RWPE1 (cell line): ENCODE measurements around the gene DMD.
A peak's percentile ranks its signal among the peaks of the same experiment; 100 is the strongest.

ENCODE experiments used
- CTCF ChIA-PET: fragments of 350-600 bp; sonication (Branson Sonifier 250); formaldehyde crosslinking; extraction: SDS; loops from one replicate; lab custom pipeline; 2021; lab: Yijun Ruan, JAX
- POLR2A ChIA-PET: fragments of 400-600 bp; formaldehyde crosslinking; extraction: SDS; loops from one replicate; lab custom pipeline; 2020; ENCODE audit warnings: antibody characterized with exemption; ENCODE audit not compliant: low non-redundant PET; lab: Yijun Ruan, JAX
- DNase-seq: peaks from one replicate; pipeline ENCODE4 v3.0.0; 2012; ENCODE audit warnings: low spot score
- H3K27ac ChIP-seq: fragments of 450-650 bp; 2 replicates; pipeline ENCODE4 v1.5.1; 2017
- TF ChIP-seq, protein P1 (sequence below): fragments of 450-650 bp; conservative IDR thresholded peaks from 2 replicates; pipeline ENCODE4 v1.5.1; 2017; ENCODE audit warnings: low read depth, mild to moderate bottlenecking

Gene DMD

DNA sequence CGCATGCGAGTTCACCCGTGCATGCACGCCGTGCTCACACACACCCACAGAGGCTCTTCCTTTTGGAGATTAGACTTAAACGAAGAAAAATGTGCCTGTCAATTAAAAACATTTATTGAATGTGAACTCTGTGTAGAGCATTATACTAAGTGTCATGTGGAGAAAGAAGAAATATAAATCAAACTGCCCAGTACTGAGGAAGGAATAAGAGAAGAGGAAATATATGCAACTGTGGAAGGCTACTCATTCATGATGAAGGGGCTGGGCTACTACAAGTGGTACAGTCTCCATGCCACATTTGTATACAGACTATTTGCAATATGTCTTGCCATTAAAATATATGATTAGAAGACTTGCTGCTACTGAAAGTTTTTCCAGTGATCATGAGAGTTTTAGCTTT is 714.7 kb downstream of the DMD start:
- no peak for DNase-seq
- ChIA-PET POLR2A (no interaction called here), CTCF (no interaction called here)
- no peak overlapping the region for H3K27ac ChIP-seq
- TF ChIP-seq, protein P1, sequence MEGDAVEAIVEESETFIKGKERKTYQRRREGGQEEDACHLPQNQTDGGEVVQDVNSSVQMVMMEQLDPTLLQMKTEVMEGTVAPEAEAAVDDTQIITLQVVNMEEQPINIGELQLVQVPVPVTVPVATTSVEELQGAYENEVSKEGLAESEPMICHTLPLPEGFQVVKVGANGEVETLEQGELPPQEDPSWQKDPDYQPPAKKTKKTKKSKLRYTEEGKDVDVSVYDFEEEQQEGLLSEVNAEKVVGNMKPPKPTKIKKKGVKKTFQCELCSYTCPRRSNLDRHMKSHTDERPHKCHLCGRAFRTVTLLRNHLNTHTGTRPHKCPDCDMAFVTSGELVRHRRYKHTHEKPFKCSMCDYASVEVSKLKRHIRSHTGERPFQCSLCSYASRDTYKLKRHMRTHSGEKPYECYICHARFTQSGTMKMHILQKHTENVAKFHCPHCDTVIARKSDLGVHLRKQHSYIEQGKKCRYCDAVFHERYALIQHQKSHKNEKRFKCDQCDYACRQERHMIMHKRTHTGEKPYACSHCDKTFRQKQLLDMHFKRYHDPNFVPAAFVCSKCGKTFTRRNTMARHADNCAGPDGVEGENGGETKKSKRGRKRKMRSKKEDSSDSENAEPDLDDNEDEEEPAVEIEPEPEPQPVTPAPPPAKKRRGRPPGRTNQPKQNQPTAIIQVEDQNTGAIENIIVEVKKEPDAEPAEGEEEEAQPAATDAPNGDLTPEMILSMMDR = no peak

DNA sequence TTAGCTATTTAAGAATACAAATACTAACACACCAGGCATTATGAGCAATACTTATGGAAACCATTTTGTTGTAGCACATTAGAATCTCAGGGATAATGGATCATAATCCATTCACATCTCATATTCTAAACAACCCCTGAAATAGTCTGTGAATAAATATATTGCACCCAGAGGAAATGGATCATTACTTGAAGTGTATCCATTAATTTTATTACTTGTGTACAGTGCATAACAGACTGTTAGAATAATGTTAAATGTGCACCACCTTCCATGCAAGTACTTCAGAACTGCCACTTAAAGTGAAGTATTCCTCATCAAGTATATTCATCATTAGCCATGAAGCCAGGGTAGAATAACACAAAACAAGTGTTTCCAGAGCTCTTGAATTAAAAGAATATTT is 715.5 kb downstream of the DMD start:
- CTCF ChIA-PET = no interaction called here
- TF ChIP-seq, protein P1 = no peak
- no peak overlapping the region for H3K27ac ChIP-seq
- POLR2A ChIA-PET = no interaction called here
- DNase-seq = no peak

DNA sequence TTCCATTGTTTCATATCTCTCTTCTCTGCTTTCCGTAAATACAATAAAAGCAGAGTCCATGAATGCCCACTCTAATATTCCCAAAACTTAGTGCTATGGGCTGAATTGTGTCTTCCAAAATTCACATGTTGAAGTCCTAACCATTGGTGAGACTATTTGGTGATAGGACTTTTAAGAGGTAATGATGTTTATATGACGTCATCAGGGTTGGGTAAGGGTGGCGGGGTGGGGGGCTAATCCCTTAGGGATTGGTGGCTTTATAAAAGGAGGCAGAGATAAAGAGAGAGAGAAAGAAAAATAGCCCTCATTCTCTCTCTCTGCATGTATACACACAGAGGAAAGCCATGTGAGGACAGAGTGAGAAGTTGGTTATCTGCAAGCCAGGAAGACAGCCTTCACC is 722.2 kb downstream of the DMD start:
- TF ChIP-seq, protein P1 = no peak
- ChIA-PET POLR2A (no interaction called here), CTCF (no interaction called here)
- no peak overlapping the region for H3K27ac ChIP-seq
- DNase-seq = no peak

DNA sequence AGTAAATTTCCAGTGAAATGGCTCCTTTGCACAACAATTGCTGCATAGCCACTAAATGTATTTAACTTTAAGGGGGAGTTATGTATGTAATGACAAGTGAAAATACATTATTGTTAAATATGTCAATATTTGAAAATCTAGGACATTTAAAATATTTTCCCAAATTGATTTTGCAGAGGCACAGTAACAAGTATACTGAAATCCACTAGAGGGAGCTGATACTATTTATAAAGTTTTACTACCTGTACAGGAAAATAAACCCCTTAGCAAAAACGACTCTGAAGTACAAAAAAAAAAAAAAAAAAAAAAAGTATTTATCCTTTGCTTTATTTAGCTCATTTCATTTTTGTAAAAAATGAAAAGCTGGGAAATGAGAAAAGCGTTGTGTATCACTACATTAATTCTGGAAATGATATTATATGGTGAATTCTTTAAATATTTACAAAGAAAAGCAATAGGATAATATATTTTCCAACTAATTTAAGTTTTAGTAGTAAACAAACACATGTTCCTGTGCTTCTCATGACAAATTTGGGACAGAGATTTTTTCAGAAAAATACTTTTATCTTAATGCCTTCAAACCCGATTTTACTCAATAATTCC is 727.7 kb downstream of the DMD start:
- POLR2A ChIA-PET = no interaction called here

DNA sequence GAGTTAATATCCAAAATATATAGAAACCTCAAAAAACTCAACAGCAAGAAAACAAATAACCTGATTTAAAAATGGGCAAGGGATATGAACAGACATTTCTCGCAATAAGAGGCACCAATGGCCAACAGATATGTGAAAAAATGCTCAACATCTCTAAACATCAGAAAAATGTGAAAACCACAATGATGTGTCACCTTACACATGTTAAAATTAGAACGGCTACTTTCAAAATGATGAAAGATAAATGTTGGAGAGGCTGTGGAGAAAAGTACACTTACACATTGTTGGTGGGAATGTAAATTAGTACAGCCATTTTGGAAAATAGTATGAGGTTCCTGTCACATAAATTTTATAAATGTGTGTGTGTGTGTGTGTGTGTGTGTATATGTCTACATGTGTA is 731.3 kb downstream of the DMD start:
- POLR2A ChIA-PET = no interaction called here
- CTCF ChIA-PET = no interaction called here
- TF ChIP-seq, protein P1 = no peak
- no peak for DNase-seq
- H3K27ac ChIP-seq = no peak overlapping the region

More for the DNA sequence above, 727.7 kb downstream of the DMD start:
- TF ChIP-seq, protein P1 = no peak
- CTCF ChIA-PET = interaction anchor here (0.5 to 0.8 kb wide), 3 partner anchors 32 to 737 kb away, joined by 3 to 4 read pairs (median 3); no protein-coding TSS in a partner anchor
- H3K27ac ChIP-seq = no peak overlapping the region
- DNase-seq = peak; percentile 0

DNA sequence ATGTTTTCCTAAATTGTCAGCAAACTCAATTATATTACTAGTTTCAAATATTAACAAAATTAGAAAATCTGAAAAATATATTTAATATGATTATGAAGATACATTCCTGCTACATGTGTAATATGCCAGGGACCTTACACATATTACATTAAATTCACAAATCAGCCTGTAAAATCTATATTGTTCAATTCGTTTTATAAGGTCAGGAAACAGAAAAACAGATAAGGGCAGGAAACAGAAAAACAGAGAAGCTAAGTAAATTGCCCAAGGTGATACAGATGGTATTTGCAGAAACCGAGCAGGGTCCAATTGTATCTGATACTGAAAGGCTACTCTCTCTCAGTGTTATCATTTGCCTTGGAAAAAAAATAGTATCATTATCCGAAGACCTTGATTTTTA is 739.0 kb downstream of the DMD start:
- TF ChIP-seq, protein P1 = no peak
- ChIA-PET POLR2A (no interaction called here), CTCF (interaction anchor here (0.7 kb wide), 1 partner anchor 893 kb away, joined by 4 read pairs; no protein-coding TSS in a partner anchor)
- no peak for DNase-seq
- H3K27ac ChIP-seq = no peak overlapping the region
